ENCODE measurements around the gene SARDH. TPM values are rescaled to one million over a fixed set of nuclear protein-coding genes. Genes with fewer than 3 reads are reported as not detected.

The SARDH gene
- total and polyA plus RNA-seq, 9 of the 15 experiments (the other 6 are each of a cell fraction or from before 2014, with no cell fraction given) = 0.14 TPM; not detected in 8

- no TSS peak for BruUV-seq (replicated peaks)
- Histone ChIP-seq H3K27me3 (ENCODE audit: control insufficient read depth in 2 of 2, insufficient read depth in 2 of 2, low read length in 2 of 2) (peaks cover 0 to 35% of the 10 kb centered on the region in 2 experiments; a peak in 3 of 5 replicates), H3K27ac (ENCODE audit: extremely low read depth, low read depth, low read length) (no peak overlapping the region), H3K79me2 (ENCODE audit: control insufficient read depth, insufficient read depth, low read length) (no peaks in the 10 kb centered on the region), H2AFZ (ENCODE audit: low read depth, low read length) (no peak overlapping the region), H3K36me3 (ENCODE audit: control insufficient read depth, insufficient read depth, low read length) (no peaks in the 10 kb centered on the region), H3K4me2 (ENCODE audit: insufficient read depth, low read length) (no peak overlapping the region), H3K4me3 (no peak overlapping the region), H3K9me3 (replicated peaks; ENCODE audit: control insufficient read depth, insufficient read depth, low read depth, low read length) (no peaks in the 10 kb centered on the region), H3K9me1 (ENCODE audit: control insufficient read depth, insufficient read depth, low read length) (no peaks in the 10 kb centered on the region), H3K4me1 (replicated peaks in 1 of 2; ENCODE audit: control insufficient read depth in 2 of 2, insufficient read depth in 2 of 2, low read length in 2 of 2) (peaks cover 0 to 12% of the 10 kb centered on the region in 2 experiments; a peak in 2 of 5 replicates), H3K9ac (ENCODE audit: insufficient read depth in 1 of 2, low read depth in 2 of 2, low read length in 2 of 2) (no peak overlapping the region), H4K20me1 (replicated peaks; ENCODE audit: control insufficient read depth, insufficient read depth, low read length) (0 out of 2 replicates have a peak, but pooled peaks cover 9% of the 10 kb centered on the region)
- ChIA-PET CTCF (ENCODE audit: low intra/inter-chr PET ratio) (no interaction called here), POLR2A (interaction anchor here (0.6 kb wide), 1 partner anchor 16 kb away, joined by 3 read pairs; no protein-coding TSS in a partner anchor)
- ATAC-seq = peak; percentile 98
- in situ Hi-C loops (cut with MboI) = loop anchor here (5.0 kb wide), 1 partner anchor 210 kb away; no protein-coding TSS in a partner anchor
- TF ChIP-seq ESRRA (IDR thresholded peaks at IDR 0.05; ENCODE audit: borderline replicate concordance, low read depth) (no peak), ZKSCAN3 (CRISPR knock-in tag; IDR thresholded peaks at IDR 0.05) (no peak), ZNF75A (CRISPR knock-in tag; IDR thresholded peaks at IDR 0.05) (no peak), TCF7L2 (IDR thresholded peaks at IDR 0.05; ENCODE audit: low read depth, low read length) (no peak), NCOA6 (IDR thresholded peaks at IDR 0.05) (no peak), ZNF12 (CRISPR knock-in tag; IDR thresholded peaks at IDR 0.05) (no peak), SLC30A9 (CRISPR knock-in tag; IDR thresholded peaks at IDR 0.05) (no peak), NFE2 (IDR thresholded peaks at IDR 0.05; ENCODE audit: low read depth) (no peak), ZBTB26 (CRISPR knock-in tag; IDR thresholded peaks at IDR 0.05) (no peak), LEF1 (IDR thresholded peaks at IDR 0.05) (no peak), KDM1A (IDR thresholded peaks at IDR 0.05) (no peak)
- intact Hi-C loops (cut with micrococcal nuclease) = no loop called here
- peak; percentile 41 to 88 (median 82) for DNase-seq (ENCODE audit: extremely low read depth in 1 of 4, low spot score in 3 of 4)
- no peak for FAIRE-seq
- WGBS (ENCODE audit: insufficient coverage, low coverage, missing lambda C conversion rate) = 6% methylated on average over 4 of the region's 5 CpGs
Measured at GRCh38 chr9:133787754-133788025, 49.5 kb upstream of the SARDH start.
